AG04449 (cell line): ENCODE results near the gene STAC2.

Source experiments
- CTCF ChIA-PET: fragments of 350-600 bp; formaldehyde crosslinking; extraction: SDS; loops from one replicate; lab custom pipeline; 2021; ENCODE audit warnings: antibody characterized with exemption; lab: Yijun Ruan, JAX
- POLR2A ChIA-PET: fragments of 400-600, 350-600 bp; formaldehyde crosslinking; extraction: SDS; loops from one replicate; lab custom pipeline; 2020; ENCODE audit warnings: antibody characterized with exemption, inconsistent platforms; lab: Yijun Ruan, JAX
- DNase-seq: peaks from one replicate; pipeline ENCODE4 v3.0.0-alpha.2; 2010; ENCODE audit warnings: low read depth, low spot score
- H3K4me3 ChIP-seq: 2 replicates; pipeline ENCODE4 v1.5.1; 2011; ENCODE audit warnings: low read depth, mild to moderate bottlenecking, control low read depth, low read length
- CTCF ChIP-seq: IDR thresholded peaks from one replicate; pipeline ENCODE4 v1.5.1; 2011; ENCODE audit warnings: mild to moderate bottlenecking, moderate library complexity, low read length, control low read depth, inconsistent platforms; ENCODE audit not compliant: insufficient read depth; ENCODE audit errors: missing control alignments

Gene STAC2

GRCh38 chr17:39204245-39204644 is 21.5 kb downstream of the STAC2 start:
- ChIA-PET POLR2A (no interaction called here), CTCF (interaction anchor here (1.5 to 13.8 kb wide), 2 partner anchors 9 to 36 kb away, joined by 3 to 429 read pairs; no protein-coding TSS in a partner anchor)
- no peak overlapping the region for H3K4me3 ChIP-seq
- no peak for TF ChIP-seq CTCF
- no peak for DNase-seq

GRCh38 chr17:39200957-39201510 is 24.7 kb downstream of the STAC2 start:
- POLR2A ChIA-PET, result no interaction called here
- CTCF ChIA-PET, result interaction anchor here (2.1 to 13.8 kb wide), 2 partner anchors 39 to 218 kb away, joined by 6 to 429 read pairs; no protein-coding TSS in a partner anchor
- H3K4me3 ChIP-seq, result peak overlapping the region; percentile 95
- DNase-seq, result no peak
- no peak for TF ChIP-seq CTCF

- ChIA-PET POLR2A (interaction anchor here (0.6 to 1.6 kb wide), 18 partner anchors 9 to 426 kb away, joined by 3 to 13 read pairs (median 4); partner anchors contain the start of gene RPL23), CTCF (interaction anchor here (1.1 to 13.8 kb wide), 4 partner anchors 26 to 217 kb away, joined by 4 to 429 read pairs (median 10); no protein-coding TSS in a partner anchor)
- H3K4me3 ChIP-seq, result peak within 1 kb of the TSS; percentile 95
- no peak for DNase-seq
- no peak for TF ChIP-seq CTCF
These were observed 25.5 kb downstream of the STAC2 start, which contains the start of gene RPL19 for GRCh38 chr17:39200070-39200879. TSS of gene RPL19 (plus strand) at chr17:39200283. CDS start at chr17:39200345, 62 bp downstream.

GRCh38 chr17:39199820-39200069 is 26.0 kb downstream of the STAC2 start:
- ChIA-PET POLR2A (interaction anchor here (0.6 to 1.6 kb wide), 18 partner anchors 9 to 425 kb away, joined by 3 to 13 read pairs (median 4); partner anchors contain the start of gene RPL23), CTCF (interaction anchor here (1.1 to 13.8 kb wide), 4 partner anchors 25 to 217 kb away, joined by 4 to 429 read pairs (median 10); no protein-coding TSS in a partner anchor)
- peak; percentile 73 for DNase-seq
- H3K4me3 ChIP-seq, result peak overlapping the region; percentile 95
- no peak for TF ChIP-seq CTCF

GRCh38 chr17:39198186-39198566 is 27.6 kb downstream of the STAC2 start:
- ChIA-PET CTCF (interaction anchor here (1.0 to 13.8 kb wide), 4 partner anchors 24 to 215 kb away, joined by 3 to 429 read pairs (median 10); no protein-coding TSS in a partner anchor), POLR2A (interaction anchor here (0.6 kb wide), 1 partner anchor 44 kb away, joined by 3 read pairs; no protein-coding TSS in a partner anchor)
- H3K4me3 ChIP-seq, result peak overlapping the region; percentile 78; the same call in 1 of the 2 replicates
- no peak for DNase-seq
- no peak for TF ChIP-seq CTCF
